K562 (cell line): Measurements from ENCODE around the gene ISLR2. TPM values are rescaled to one million over a fixed set of nuclear protein-coding genes. Genes with fewer than 3 reads are reported as not detected.
"Not testable (repeated sequence)": the region's sequence is repeated elsewhere in the genome, so short reads cannot be mapped to it uniquely, and the experiment has no call there.

ENCODE experiments used
- ATAC-seq: fragments of 200-7000 bp; cut with Tn5 transposase; 3 replicates; pipeline ENCODE4 v1.9.1; 2020; ENCODE audit warnings: moderate library complexity
- BruUV-seq: library from RNA; stranded (reverse); fragments of 400-500 nt; replicated peaks from 2 replicates; lab custom pipeline; 2021; lab: Mats Ljungman, UMichigan
- CTCF ChIA-PET: fragments of 300-600 bp; formaldehyde crosslinking; extraction: SDS; loops from one replicate; lab custom pipeline; 2021; ENCODE audit warnings: low intra/inter-chr PET ratio; lab: Yijun Ruan, JAX
- POLR2A ChIA-PET: fragments of 300-600, 350-650 bp; sonication (Branson Sonifier 250); formaldehyde crosslinking; extraction: SDS; loops from one replicate; lab custom pipeline; 2021; ENCODE audit warnings: antibody characterized with exemption, inconsistent platforms; lab: Yijun Ruan, JAX
- DNase-seq, 4 experiments: peaks; one replicate each; pipeline versions ENCODE4 v3.0.0 to v3.0.0-alpha.2; 2011 to 2018; ENCODE audit warnings: low spot score in 3 of 4, mixed read lengths in 3 of 4; ENCODE audit errors: extremely low read depth in 1 of 4
- FAIRE-seq: peaks from 2 replicates; lab custom pipeline; 2011; peaks lifted over from hg19 to GRCh38; lab: Jason Lieb, UNC
- H2AFZ ChIP-seq: 2 replicates; pipeline ENCODE4 v1.6.0; 2011; ENCODE audit warnings: low read depth, low read length, control low read depth, inconsistent platforms
- H3K27ac ChIP-seq: fragments of 200-600 bp; 3 replicates; pipeline ENCODE4 v1.8.0; 2011; ENCODE audit warnings: low read depth, mild to moderate bottlenecking, control low read depth, inconsistent platforms, low read length, moderate library complexity, mixed read lengths; ENCODE audit errors: extremely low read depth
- H3K27me3 ChIP-seq, 2 experiments: fragments of 300-600 bp in 1 of 2; 2 replicates in 1 of 2; 3 replicates in 1 of 2; pipeline versions ENCODE4 v1.6.0 to v1.8.0; 2011; ENCODE audit warnings: inconsistent platforms in 2 of 2, low read length in 2 of 2, mild to moderate bottlenecking in 1 of 2, mixed read lengths in 1 of 2, moderate library complexity in 1 of 2; ENCODE audit not compliant: control insufficient read depth in 2 of 2, insufficient read depth in 2 of 2
- H3K36me3 ChIP-seq: fragments of 300-600 bp; 3 replicates; pipeline ENCODE4 v1.8.0; 2011; ENCODE audit warnings: mild to moderate bottlenecking, low read length, inconsistent platforms; ENCODE audit not compliant: control insufficient read depth, insufficient read depth
- H3K4me1 ChIP-seq, 2 experiments: fragments of 200-600 bp in 1 of 2; replicated peaks in 1 of 2; 2 replicates in 1 of 2; 3 replicates in 1 of 2; pipeline versions ENCODE4 v1.5.1 to v1.8.0; 2011; ENCODE audit warnings: inconsistent platforms in 2 of 2, low read length in 2 of 2, mild to moderate bottlenecking in 1 of 2, mixed read lengths in 1 of 2, moderate library complexity in 1 of 2; ENCODE audit not compliant: control insufficient read depth in 2 of 2, insufficient read depth in 2 of 2
- H3K4me2 ChIP-seq: 2 replicates; pipeline ENCODE4 v1.6.1; 2011; ENCODE audit warnings: low read length, control low read depth, inconsistent platforms, mixed read lengths; ENCODE audit not compliant: insufficient read depth
- H3K4me3 ChIP-seq: fragments of 200-600 bp; sonication (generic), shearing (Covaris generic); 2 replicates; pipeline ENCODE4 v1.5.1; 2016; ENCODE audit warnings: control low read depth, inconsistent platforms
- H3K79me2 ChIP-seq: fragments of 200-600 bp; 3 replicates; pipeline ENCODE4 v1.8.0; 2011; ENCODE audit warnings: low read length, inconsistent platforms; ENCODE audit not compliant: control insufficient read depth, insufficient read depth
- H3K9ac ChIP-seq, 2 experiments: 2 replicates each; pipeline versions ENCODE4 v1.6.0 to v1.6.1; 2011; ENCODE audit warnings: low read depth in 2 of 2, low read length in 2 of 2, control low read depth in 1 of 2, inconsistent platforms in 1 of 2, mild to moderate bottlenecking in 1 of 2, mixed read lengths in 1 of 2; ENCODE audit not compliant: insufficient read depth in 1 of 2
- H3K9me1 ChIP-seq: one replicate; pipeline ENCODE4 v1.6.0; 2011; ENCODE audit warnings: inconsistent platforms, mild to moderate bottlenecking, low read length, moderate library complexity; ENCODE audit not compliant: control insufficient read depth, insufficient read depth
- H3K9me3 ChIP-seq: replicated peaks from 2 replicates; pipeline ENCODE4 v1.5.1; 2011; ENCODE audit warnings: low read depth, low read length, inconsistent platforms; ENCODE audit not compliant: control insufficient read depth, insufficient read depth
- H4K20me1 ChIP-seq: replicated peaks from 2 replicates; pipeline ENCODE4 v1.6.1; 2011; ENCODE audit warnings: low read length, inconsistent platforms, mixed read lengths; ENCODE audit not compliant: control insufficient read depth, insufficient read depth
- CHAMP1 ChIP-seq: fragments of 450-650 bp; IDR thresholded peaks from 2 replicates; pipeline ENCODE4 v1.6.1; 2016; ENCODE audit warnings: mild to moderate bottlenecking
- CHD2 ChIP-seq: IDR thresholded peaks from 2 replicates; pipeline ENCODE4 v1.6.1; 2011; ENCODE audit warnings: low read depth, low read length
- CREM ChIP-seq: IDR thresholded peaks from 2 replicates; pipeline ENCODE4 v1.6.1; 2014; ENCODE audit warnings: antibody characterized with exemption, low read depth
- CXXC5 ChIP-seq: fragments of 250-450 bp; sonication (Bioruptor Pico); IDR thresholded peaks from 2 replicates; pipeline ENCODE4 v1.8.0; 2022; ENCODE audit warnings: inconsistent platforms, mild to moderate bottlenecking, moderate library complexity
- ELF1 ChIP-seq: fragments of 200-800 bp; sonication (Bioruptor generic); IDR thresholded peaks from 2 replicates; pipeline ENCODE4 v1.6.1; 2016; ENCODE audit warnings: missing genetic modification characterization, missing compliant biosample characterization
- ELF2 ChIP-seq: fragments of 250-450 bp; sonication (Bioruptor Pico); IDR thresholded peaks from 2 replicates; pipeline ENCODE4 v1.5.0; 2021; ENCODE audit warnings: mild to moderate bottlenecking
- EP400 ChIP-seq: fragments of 450-650 bp; IDR thresholded peaks from 2 replicates; pipeline ENCODE4 v1.6.1; 2017; ENCODE audit warnings: antibody characterized with exemption, mild to moderate bottlenecking, moderate library complexity
- ETV1 ChIP-seq: fragments of 450-650 bp; conservative IDR thresholded peaks from 2 replicates; pipeline ENCODE4 v1.6.1; 2016; ENCODE audit warnings: missing genetic modification characterization, control low read depth, low read depth, missing compliant biosample characterization
- MNT ChIP-seq, 2 experiments: fragments of 450-650 bp; conservative IDR thresholded peaks; 2 replicates each; pipeline ENCODE4 v1.6.1; 2017; ENCODE audit warnings: mild to moderate bottlenecking in 2 of 2, moderate library complexity in 2 of 2
- WGBS: fragments of 100-300 bp; shearing (Covaris generic); methylation state at CpG from one replicate; pipeline ENCODE4 v1.1.6; 2016; ENCODE audit warnings: low coverage, mixed read lengths; ENCODE audit not compliant: insufficient coverage; ENCODE audit errors: missing lambda C conversion rate; 5-methylcytosine and 5-hydroxymethylcytosine counted together
- in situ Hi-C: fragments of 300-500 bp; cut with MboI; formaldehyde crosslinking; loops from 4 replicates; pipeline ENCODE4 v1.15.0; 2018; ENCODE audit warnings: inconsistent platforms, mixed read lengths
- intact Hi-C: fragments of 100-400 bp; cut with micrococcal nuclease; formaldehyde crosslinking; loops from 2 replicates; pipeline ENCODE4 v1.14.2; 2022
- polyA plus RNA-seq, 8 experiments: library from polyadenylated mRNA; depleted of rRNA in 4 of 8; stranded (reverse) in 5 of 8; unstranded in 3 of 8; fragments of >200 nt; fragmentation: Nextera tagmentation in 2 of 8; fragmentation: Illumina TruSeq in 1 of 8; extraction: Ambion mirVana in 2 of 8; extraction: Trizol in 1 of 8; gene quantifications; 2 replicates each; pipeline versions ENCODE4 v1.2.1 to v1.2.3, GENCODE V29; 2011 to 2014; ENCODE audit warnings: inconsistent platforms in 1 of 8, missing spikeins in 1 of 8
- total RNA-seq, 7 experiments: library from RNA; depleted of rRNA in 6 of 7; stranded (reverse); fragments of >200 nt in 6 of 7; fragmentation: Illumina TruSeq in 2 of 7; extraction: Trizol in 2 of 7; gene quantifications; 2 replicates each; pipeline versions ENCODE4 v1.2.1 to v1.2.3, GENCODE V29; 2011 to 2021; ENCODE audit warnings: low replicate concordance in 1 of 7
- TF ChIP-seq, protein P1 (sequence below), 2 experiments: fragments of 450-650 bp; IDR thresholded peaks; 2 replicates each; pipeline ENCODE4 v1.6.1; 2018; ENCODE audit warnings: mild to moderate bottlenecking in 2 of 2, low read depth in 1 of 2; ENCODE audit not compliant: partially characterized antibody in 2 of 2
- TF ChIP-seq, protein P2 (sequence below): sonication (generic); formaldehyde crosslinking; IDR thresholded peaks from 2 replicates; pipeline ENCODE4 v1.8.0; 2022; ENCODE audit warnings: missing genetic modification reagents, mild to moderate bottlenecking, moderate library complexity, borderline replicate concordance

ISLR2 gene
- total and polyA plus RNA-seq, 9 of the 15 experiments (the other 6 are each of a cell fraction or from before 2014, with no cell fraction given): not detected

DNA sequence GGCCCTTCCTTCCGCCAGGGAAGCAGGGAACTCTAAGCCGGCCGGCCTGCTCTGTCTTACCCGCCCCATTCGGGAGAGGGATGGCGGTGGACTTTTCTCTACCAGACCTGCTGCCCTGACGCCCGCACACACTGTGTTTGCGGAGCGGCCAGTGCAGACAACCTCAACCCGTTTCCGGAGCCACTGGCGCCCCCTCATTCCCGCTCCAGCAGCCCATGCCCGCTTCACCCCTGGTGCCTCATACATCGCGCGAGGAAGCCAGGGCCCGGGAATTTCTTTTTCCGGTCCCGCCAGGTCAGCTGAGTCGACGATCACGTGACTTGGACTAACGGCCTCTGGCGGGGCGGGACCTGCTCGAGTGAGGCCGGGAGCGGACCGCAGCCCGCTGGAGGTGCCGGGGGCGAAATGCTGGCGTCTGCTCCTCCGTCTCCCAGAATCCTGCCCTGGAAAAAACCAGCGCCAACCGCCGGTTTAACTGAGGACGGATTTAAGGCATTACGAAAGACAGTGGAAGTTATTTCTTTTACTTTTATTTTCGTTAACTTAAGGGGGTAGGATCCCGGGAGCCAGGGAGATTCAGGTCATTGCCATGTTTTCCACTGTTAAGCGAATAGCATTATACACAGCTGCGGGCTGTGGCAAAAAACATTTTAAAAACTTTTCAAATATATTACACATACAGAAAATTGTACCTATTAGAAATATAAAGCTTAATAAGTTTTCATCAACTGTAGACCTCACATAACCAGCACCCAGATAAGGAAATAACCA is 30.2 kb upstream of the ISLR2 start:
- H3K27ac ChIP-seq: peak overlapping the region; percentile 43; the same call in 1 of the 3 replicates
- H3K9me1 ChIP-seq, H4K20me1 ChIP-seq, H3K9ac ChIP-seq, H3K4me3 ChIP-seq, H3K27me3 ChIP-seq, CTCF ChIA-PET, POLR2A ChIA-PET, H3K4me1 ChIP-seq, intact Hi-C loops, H3K9me3 ChIP-seq, H3K4me2 ChIP-seq, H3K36me3 ChIP-seq, H3K79me2 ChIP-seq: not testable (repeated sequence)
- WGBS: 10% methylated on average over 17 of the region's 45 CpGs
- ATAC-seq (peak; percentile 92), FAIRE-seq (peak; percentile 74), DNase-seq (peak; percentile 69 to 74 (median 71))
- H2AFZ ChIP-seq: peak overlapping the region; percentile 88
- in situ Hi-C loops: loop anchor here (5.0 to 25.0 kb wide), 3 partner anchors 1313 to 1788 kb away; partner anchors contain the start of genes ADPGK and CELF6
- TSS peak; percentile 95 for BruUV-seq
- TF ChIP-seq ELF2 (CRISPR knock-in tag): peak; percentile 83
- TF ChIP-seq MNT (conservative IDR thresholded peaks at IDR 0.05): 0 out of 4 replicates have a peak, but pooled peaks of 1 of the 2 experiments have one; percentile 44
- peak; percentile 64 for TF ChIP-seq ELF1 (tag)
- TF ChIP-seq, protein P1, sequence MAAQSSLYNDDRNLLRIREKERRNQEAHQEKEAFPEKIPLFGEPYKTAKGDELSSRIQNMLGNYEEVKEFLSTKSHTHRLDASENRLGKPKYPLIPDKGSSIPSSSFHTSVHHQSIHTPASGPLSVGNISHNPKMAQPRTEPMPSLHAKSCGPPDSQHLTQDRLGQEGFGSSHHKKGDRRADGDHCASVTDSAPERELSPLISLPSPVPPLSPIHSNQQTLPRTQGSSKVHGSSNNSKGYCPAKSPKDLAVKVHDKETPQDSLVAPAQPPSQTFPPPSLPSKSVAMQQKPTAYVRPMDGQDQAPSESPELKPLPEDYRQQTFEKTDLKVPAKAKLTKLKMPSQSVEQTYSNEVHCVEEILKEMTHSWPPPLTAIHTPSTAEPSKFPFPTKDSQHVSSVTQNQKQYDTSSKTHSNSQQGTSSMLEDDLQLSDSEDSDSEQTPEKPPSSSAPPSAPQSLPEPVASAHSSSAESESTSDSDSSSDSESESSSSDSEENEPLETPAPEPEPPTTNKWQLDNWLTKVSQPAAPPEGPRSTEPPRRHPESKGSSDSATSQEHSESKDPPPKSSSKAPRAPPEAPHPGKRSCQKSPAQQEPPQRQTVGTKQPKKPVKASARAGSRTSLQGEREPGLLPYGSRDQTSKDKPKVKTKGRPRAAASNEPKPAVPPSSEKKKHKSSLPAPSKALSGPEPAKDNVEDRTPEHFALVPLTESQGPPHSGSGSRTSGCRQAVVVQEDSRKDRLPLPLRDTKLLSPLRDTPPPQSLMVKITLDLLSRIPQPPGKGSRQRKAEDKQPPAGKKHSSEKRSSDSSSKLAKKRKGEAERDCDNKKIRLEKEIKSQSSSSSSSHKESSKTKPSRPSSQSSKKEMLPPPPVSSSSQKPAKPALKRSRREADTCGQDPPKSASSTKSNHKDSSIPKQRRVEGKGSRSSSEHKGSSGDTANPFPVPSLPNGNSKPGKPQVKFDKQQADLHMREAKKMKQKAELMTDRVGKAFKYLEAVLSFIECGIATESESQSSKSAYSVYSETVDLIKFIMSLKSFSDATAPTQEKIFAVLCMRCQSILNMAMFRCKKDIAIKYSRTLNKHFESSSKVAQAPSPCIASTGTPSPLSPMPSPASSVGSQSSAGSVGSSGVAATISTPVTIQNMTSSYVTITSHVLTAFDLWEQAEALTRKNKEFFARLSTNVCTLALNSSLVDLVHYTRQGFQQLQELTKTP (IDR thresholded peaks at IDR 0.05; ENCODE audit: low read depth in 1 of 2, partially characterized antibody in 2 of 2): peak in 1 of 2 experiments; percentile 73
- TF ChIP-seq EP400: 0 out of 2 replicates have a peak, but pooled peaks have one; percentile 35
- 0 out of 2 replicates have a peak, but pooled peaks have one; percentile 8 for TF ChIP-seq CREM
- peak; percentile 84 for TF ChIP-seq CXXC5 (CRISPR knock-in tag)
- 0 out of 2 replicates have a peak, but pooled peaks have one; percentile 53 for TF ChIP-seq CHAMP1
- TF ChIP-seq, protein P2, sequence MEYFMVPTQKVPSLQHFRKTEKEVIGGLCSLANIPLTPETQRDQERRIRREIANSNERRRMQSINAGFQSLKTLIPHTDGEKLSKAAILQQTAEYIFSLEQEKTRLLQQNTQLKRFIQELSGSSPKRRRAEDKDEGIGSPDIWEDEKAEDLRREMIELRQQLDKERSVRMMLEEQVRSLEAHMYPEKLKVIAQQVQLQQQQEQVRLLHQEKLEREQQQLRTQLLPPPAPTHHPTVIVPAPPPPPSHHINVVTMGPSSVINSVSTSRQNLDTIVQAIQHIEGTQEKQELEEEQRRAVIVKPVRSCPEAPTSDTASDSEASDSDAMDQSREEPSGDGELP (CRISPR knock-in tag): peak; percentile 39; the same call in 1 of the 2 replicates
- peak; percentile 77 for TF ChIP-seq ETV1 (tag)
- TF ChIP-seq CHD2: peak; percentile 57; the same call in 1 of the 2 replicates
